ENCODE measurements around the gene FBH1. TPM values are rescaled to one million over a fixed set of nuclear protein-coding genes. Genes with fewer than 3 reads are reported as not detected.

Gene FBH1
- total and polyA plus RNA-seq, 9 of the 15 experiments (the other 6 are each of a cell fraction or from before 2014, with no cell fraction given): 13.4 to 108 (median 77.8) TPM

DNA sequence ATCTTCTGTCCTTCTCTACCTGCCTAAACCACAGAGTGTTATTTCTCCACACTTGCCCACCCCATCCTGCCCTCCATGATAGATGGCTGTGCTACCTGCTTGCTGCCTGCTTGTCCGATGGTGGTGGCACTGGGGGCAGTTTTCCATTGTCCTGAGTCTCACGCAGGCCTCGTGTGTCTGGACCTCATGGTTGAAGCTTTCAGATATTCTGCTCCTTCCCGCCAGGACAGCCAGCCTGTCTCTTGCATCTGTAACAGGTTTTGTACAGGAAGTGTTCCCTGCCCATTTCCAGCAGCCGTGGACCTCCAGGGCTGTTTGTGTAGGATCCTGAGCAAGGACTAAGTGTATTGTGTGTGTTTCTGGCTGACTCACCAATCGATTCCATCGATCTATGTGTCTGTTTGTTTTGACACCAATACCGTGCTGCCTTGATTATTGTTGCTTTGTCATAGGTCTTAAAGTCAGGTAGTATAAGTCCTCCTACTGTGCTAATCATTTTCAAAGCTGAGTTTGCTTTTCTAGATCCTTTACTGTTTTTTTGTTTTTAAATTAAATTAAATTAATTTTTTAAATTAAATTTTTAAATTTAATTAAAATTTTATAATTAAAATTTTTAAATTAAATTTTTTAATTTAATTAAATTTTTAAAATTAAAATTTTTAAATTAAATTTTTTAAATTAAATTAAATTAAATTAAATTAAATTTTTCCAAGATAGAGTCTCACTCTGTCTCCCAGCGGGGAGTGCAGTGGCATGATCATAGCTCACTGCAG is 78.8 kb downstream of the FBH1 start (continued):
- peak; percentile 78; the same call in 1 of the 2 replicates for TF ChIP-seq L3MBTL2 (IDR thresholded peaks at IDR 0.05)

DNA sequence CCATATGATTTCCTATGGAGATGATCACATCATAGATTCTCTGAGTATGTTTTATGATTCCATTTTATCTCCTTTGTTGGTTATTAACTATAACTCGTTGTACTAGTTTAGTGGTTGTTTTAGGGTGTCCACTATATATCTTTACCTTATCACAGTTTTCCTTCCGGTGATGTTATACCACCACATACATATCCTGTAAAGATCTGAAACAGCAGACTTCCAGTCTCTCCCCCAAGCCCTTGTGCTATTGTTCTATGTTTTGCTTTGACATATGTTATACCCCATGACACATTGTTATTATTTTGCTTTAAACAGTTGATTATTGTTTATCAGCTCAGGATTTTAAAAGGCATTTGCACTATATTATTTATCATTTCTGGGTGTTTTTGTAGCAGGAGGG is 80.0 kb downstream of the FBH1 start:
- no peak overlapping the region for H3K27ac ChIP-seq (ENCODE audit: extremely low read depth, low read depth, low read length)
- WGBS (ENCODE audit: insufficient coverage, low coverage, missing lambda C conversion rate): 5% methylated on average over 2 of the region's 2 CpGs
- POLR2A ChIA-PET: no interaction called here
- peak; percentile 61 for TF ChIP-seq ETV1 (tag; conservative IDR thresholded peaks at IDR 0.05; ENCODE audit: low read depth)
- no peak for TF ChIP-seq THAP7 (CRISPR knock-in tag; IDR thresholded peaks at IDR 0.05)
- TF ChIP-seq SOX6 (IDR thresholded peaks at IDR 0.05): peak; percentile 79
- no peak for TF ChIP-seq HBP1 (CRISPR knock-in tag; IDR thresholded peaks at IDR 0.05)
- TF ChIP-seq DPF2 (IDR thresholded peaks at IDR 0.05): peak; percentile 21; the same call in 1 of the 2 replicates
- TF ChIP-seq MYC (IDR thresholded peaks at IDR 0.05; ENCODE audit: low read depth, low read length): no peak
- TF ChIP-seq MYC (CRISPR knock-in tag; IDR thresholded peaks at IDR 0.05; ENCODE audit: borderline replicate concordance, low read depth): no peak
- 0 out of 2 replicates have a peak, but pooled peaks have one; percentile 29 for TF ChIP-seq SMARCE1 (IDR thresholded peaks at IDR 0.05)
- TF ChIP-seq NCOA4 (IDR thresholded peaks at IDR 0.05; ENCODE audit: partially characterized antibody): no peak
- no peak for TF ChIP-seq FOXA3 (CRISPR knock-in tag; conservative IDR thresholded peaks at IDR 0.05 in 1 of 2, IDR thresholded peaks at IDR 0.05 in 1 of 2)
- TF ChIP-seq ZNF175 (CRISPR knock-in tag; IDR thresholded peaks at IDR 0.05; ENCODE audit: low read depth): 0 out of 2 replicates have a peak, but pooled peaks have one; percentile 23
- TF ChIP-seq, protein P1, sequence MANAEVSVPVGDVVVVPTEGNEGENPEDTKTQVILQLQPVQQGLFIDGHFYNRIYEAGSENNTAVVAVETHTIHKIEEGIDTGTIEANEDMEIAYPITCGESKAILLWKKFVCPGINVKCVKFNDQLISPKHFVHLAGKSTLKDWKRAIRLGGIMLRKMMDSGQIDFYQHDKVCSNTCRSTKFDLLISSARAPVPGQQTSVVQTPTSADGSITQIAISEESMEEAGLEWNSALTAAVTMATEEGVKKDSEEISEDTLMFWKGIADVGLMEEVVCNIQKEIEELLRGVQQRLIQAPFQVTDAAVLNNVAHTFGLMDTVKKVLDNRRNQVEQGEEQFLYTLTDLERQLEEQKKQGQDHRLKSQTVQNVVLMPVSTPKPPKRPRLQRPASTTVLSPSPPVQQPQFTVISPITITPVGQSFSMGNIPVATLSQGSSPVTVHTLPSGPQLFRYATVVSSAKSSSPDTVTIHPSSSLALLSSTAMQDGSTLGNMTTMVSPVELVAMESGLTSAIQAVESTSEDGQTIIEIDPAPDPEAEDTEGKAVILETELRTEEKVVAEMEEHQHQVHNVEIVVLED (CRISPR knock-in tag; IDR thresholded peaks at IDR 0.05): no peak
- no peak for TF ChIP-seq MIER1 (IDR thresholded peaks at IDR 0.05; ENCODE audit: low read depth)
- TF ChIP-seq, protein P2, sequence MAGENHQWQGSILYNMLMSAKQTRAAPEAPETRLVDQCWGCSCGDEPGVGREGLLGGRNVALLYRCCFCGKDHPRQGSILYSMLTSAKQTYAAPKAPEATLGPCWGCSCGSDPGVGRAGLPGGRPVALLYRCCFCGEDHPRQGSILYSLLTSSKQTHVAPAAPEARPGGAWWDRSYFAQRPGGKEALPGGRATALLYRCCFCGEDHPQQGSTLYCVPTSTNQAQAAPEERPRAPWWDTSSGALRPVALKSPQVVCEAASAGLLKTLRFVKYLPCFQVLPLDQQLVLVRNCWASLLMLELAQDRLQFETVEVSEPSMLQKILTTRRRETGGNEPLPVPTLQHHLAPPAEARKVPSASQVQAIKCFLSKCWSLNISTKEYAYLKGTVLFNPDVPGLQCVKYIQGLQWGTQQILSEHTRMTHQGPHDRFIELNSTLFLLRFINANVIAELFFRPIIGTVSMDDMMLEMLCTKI (IDR thresholded peaks at IDR 0.05; ENCODE audit: partially characterized antibody): no peak
- peak; percentile 39 for TF ChIP-seq ARID1B (IDR thresholded peaks at IDR 0.05)

More for the DNA sequence above, 80.0 kb downstream of the FBH1 start:
- Histone ChIP-seq H3K4me2 (ENCODE audit: insufficient read depth, low read length) (no peak overlapping the region), H3K4me1 (replicated peaks in 1 of 2; ENCODE audit: control insufficient read depth in 2 of 2, insufficient read depth in 2 of 2, low read length in 2 of 2) (peaks cover 12 to 27% of the 10 kb centered on the region in 2 experiments), H4K20me1 (replicated peaks; ENCODE audit: control insufficient read depth, insufficient read depth, low read length) (no peaks in the 10 kb centered on the region; the same call in 1 of the 2 replicates), H3K36me3 (ENCODE audit: control insufficient read depth, insufficient read depth, low read length) (peaks cover 5% of the 10 kb centered on the region; the same call in 1 of the 3 replicates), H3K9me1 (ENCODE audit: control insufficient read depth, insufficient read depth, low read length) (no peaks in the 10 kb centered on the region), H3K9me3 (replicated peaks; ENCODE audit: control insufficient read depth, insufficient read depth, low read depth, low read length) (no peaks in the 10 kb centered on the region), H3K4me3 (no peak overlapping the region), H3K27me3 (ENCODE audit: control insufficient read depth in 2 of 2, insufficient read depth in 2 of 2, low read length in 2 of 2) (no peaks in the 10 kb centered on the region), H3K9ac (ENCODE audit: insufficient read depth in 1 of 2, low read depth in 2 of 2, low read length in 2 of 2) (no peak overlapping the region), H2AFZ (ENCODE audit: low read depth, low read length) (no peak overlapping the region), H3K79me2 (ENCODE audit: control insufficient read depth, insufficient read depth, low read length) (peaks cover 44% of the 10 kb centered on the region)
- no peak for DNase-seq (ENCODE audit: extremely low read depth in 1 of 4, low spot score in 3 of 4)
- no peak for FAIRE-seq
- no TSS peak for BruUV-seq (replicated peaks)
- in situ Hi-C loops (cut with MboI): no loop called here
- ATAC-seq: 0 out of 3 replicates have a peak, but pooled peaks have one; percentile 15
- CTCF ChIA-PET (ENCODE audit: low intra/inter-chr PET ratio): no interaction called here
- intact Hi-C loops (cut with micrococcal nuclease): no loop called here

Measured in K562 (cell line).